ENCODE data around the gene ZNF770. TPM values are rescaled to one million over a fixed set of nuclear protein-coding genes. Genes with fewer than 3 reads are reported as not detected.
"Not testable (repeated sequence)": the region's sequence is repeated elsewhere in the genome, so short reads cannot be mapped to it uniquely, and the experiment has no call there.

Gene ZNF770
- total and polyA plus RNA-seq, 10 of the 15 experiments (the other 5 are each of a cell fraction or from before 2014, with no cell fraction given) = 1.8 to 118 (median 26.0) TPM

- H3K27me3 ChIP-seq (replicated peaks in 1 of 2; ENCODE audit: control insufficient read depth in 2 of 2, insufficient read depth in 2 of 2, low read length in 1 of 2); H3K4me1 ChIP-seq (ENCODE audit: control insufficient read depth, insufficient read depth, low read length); BruUV-seq (replicated peaks); ATAC-seq; H3K9me3 ChIP-seq (replicated peaks; ENCODE audit: control insufficient read depth, insufficient read depth, low read length); DNase-seq (ENCODE audit: low read depth, low spot score); FAIRE-seq; H3K36me3 ChIP-seq (ENCODE audit: control insufficient read depth in 2 of 2, insufficient read depth in 2 of 2, low read length in 1 of 2); in situ Hi-C loops (cut with MboI); intact Hi-C loops (cut with micrococcal nuclease; ENCODE audit: unreplicated experiment); H4K20me1 ChIP-seq (ENCODE audit: control insufficient read depth, insufficient read depth); H3K27ac ChIP-seq (ENCODE audit: control insufficient read depth, insufficient read depth): not testable (repeated sequence)
- ChIA-PET RAD21 (ENCODE audit: unreplicated experiment) (interaction anchor here (0.6 to 2.1 kb wide), 3 partner anchors 15 to 35 kb away, joined by 3 to 19 read pairs (median 10); partner anchors contain the start of gene ZNF770), CTCF (interaction anchor here (0.6 to 4.3 kb wide), 12 partner anchors 10 to 908 kb away, joined by 3 to 81 read pairs (median 4); partner anchors contain the start of gene ZNF770), SMC1A (ENCODE audit: uncharacterized antibody, unreplicated experiment) (interaction anchor here (0.7 to 1.5 kb wide), 3 partner anchors 15 to 19 kb away, joined by 3 to 9 read pairs (median 7); partner anchors contain the start of gene ZNF770), POLR2A (interaction anchor here (0.9 to 2.9 kb wide), 3 partner anchors 17 to 25 kb away, joined by 3 to 33 read pairs (median 4); partner anchors contain the start of gene ZNF770)
- peak overlapping the region; percentile 81 for H2AFZ ChIP-seq (ENCODE audit: control insufficient read depth, low read depth, low read length)
- peak overlapping the region; percentile 81 for H3K4me3 ChIP-seq
- peaks cover 32% of the 10 kb centered on the region for H3K79me2 ChIP-seq (ENCODE audit: control insufficient read depth, insufficient read depth, low read length)
- WGBS (ENCODE audit: insufficient coverage, insufficient replicate concordance, low lambda C conversion rate, missing lambda C conversion rate) = 62% methylated on average over 21 of the region's 21 CpGs
- H3K9ac ChIP-seq (ENCODE audit: control insufficient read depth, insufficient read depth, low read length) = peak overlapping the region; percentile 91; the same call in 1 of the 2 replicates
- H3K4me2 ChIP-seq (ENCODE audit: control insufficient read depth, insufficient read depth) = peak overlapping the region; percentile 76
Measured at GRCh38 chr15:34970098-34970643, 17.9 kb downstream of the ZNF770 start.

GRCh38 chr15:34969340-34970097 is 18.6 kb downstream of the ZNF770 start, which contains the start of gene AQR:
Gene AQR, minus strand, starts transcription at chr15:34969742. Its CDS starts 129 bp downstream, at chr15:34969613.
- FAIRE-seq (peak; percentile 97), ATAC-seq (peak; percentile 98), DNase-seq (ENCODE audit: low read depth, low spot score) (peak; percentile 87)
- H3K4me2 ChIP-seq (ENCODE audit: control insufficient read depth, insufficient read depth) = peak within 1 kb of the TSS; percentile 76
- no peaks in the 10 kb centered on the region for H3K27me3 ChIP-seq (replicated peaks in 1 of 2; ENCODE audit: control insufficient read depth in 2 of 2, insufficient read depth in 2 of 2, low read length in 1 of 2)
- ChIA-PET POLR2A (interaction anchor here (0.5 to 2.9 kb wide), 4 partner anchors 18 to 61 kb away, joined by 3 to 33 read pairs (median 4); partner anchors contain the start of gene ZNF770), CTCF (interaction anchor here (0.9 to 4.3 kb wide), 12 partner anchors 10 to 907 kb away, joined by 3 to 81 read pairs (median 4); partner anchors contain the start of gene ZNF770), SMC1A (ENCODE audit: uncharacterized antibody, unreplicated experiment) (interaction anchor here (0.7 to 1.5 kb wide), 3 partner anchors 16 to 20 kb away, joined by 3 to 9 read pairs (median 7); partner anchors contain the start of gene ZNF770), RAD21 (ENCODE audit: unreplicated experiment) (interaction anchor here (0.6 to 2.1 kb wide), 3 partner anchors 16 to 55 kb away, joined by 3 to 19 read pairs (median 10); partner anchors contain the start of gene ZNF770)
- H3K4me1 ChIP-seq (ENCODE audit: control insufficient read depth, insufficient read depth, low read length) = peaks cover 4% of the 10 kb centered on the region; the same call in 1 of the 2 replicates
- intact Hi-C loops (cut with micrococcal nuclease; ENCODE audit: unreplicated experiment) (loop anchor here (1.0 kb wide), 1 partner anchor 19 kb away; the partner anchor contains the start of gene ZNF770), in situ Hi-C loops (cut with MboI) (no loop called here)
- H3K4me3 ChIP-seq = peak within 1 kb of the TSS; percentile 81
- WGBS (ENCODE audit: insufficient coverage, insufficient replicate concordance, low lambda C conversion rate, missing lambda C conversion rate) = 2% methylated on average over 44 of the region's 44 CpGs
- no peaks in the 10 kb centered on the region for H3K9me3 ChIP-seq (replicated peaks; ENCODE audit: control insufficient read depth, insufficient read depth, low read length)
- peak within 1 kb of the TSS; percentile 81 for H2AFZ ChIP-seq (ENCODE audit: control insufficient read depth, low read depth, low read length)
- BruUV-seq (replicated peaks) = TSS peak; percentile 75
- H3K27ac ChIP-seq (ENCODE audit: control insufficient read depth, insufficient read depth) = peak within 1 kb of the TSS; percentile 38
- H3K9ac ChIP-seq (ENCODE audit: control insufficient read depth, insufficient read depth, low read length) = peak within 1 kb of the TSS; percentile 91
- H3K79me2 ChIP-seq (ENCODE audit: control insufficient read depth, insufficient read depth, low read length) = peaks cover 35% of the 10 kb centered on the region
- no peaks in the 10 kb centered on the region for H4K20me1 ChIP-seq (ENCODE audit: control insufficient read depth, insufficient read depth)
- H3K36me3 ChIP-seq (ENCODE audit: control insufficient read depth in 2 of 2, insufficient read depth in 2 of 2, low read length in 1 of 2) = no peaks in the 10 kb centered on the region
- TF ChIP-seq FOXM1 (IDR thresholded peaks at IDR 0.05; ENCODE audit: low read depth, low read length) = peak; percentile 69; the same call in 1 of the 2 replicates
- TF ChIP-seq SP1 (IDR thresholded peaks at IDR 0.05; ENCODE audit: low read depth, low read length) = peak; percentile 59
- TF ChIP-seq ASH2L (IDR thresholded peaks at IDR 0.05; ENCODE audit: borderline replicate concordance, low read depth) = peak; percentile 94; the same call in 1 of the 2 replicates
- peak; percentile 14; the same call in 1 of the 2 replicates for TF ChIP-seq MTA2 (IDR thresholded peaks at IDR 0.05; ENCODE audit: low read depth)
- peak; percentile 64 for TF ChIP-seq MAX (IDR thresholded peaks at IDR 0.05; ENCODE audit: low read depth, low read length)
- no peak for TF ChIP-seq ZZZ3 (IDR thresholded peaks at IDR 0.05; ENCODE audit: control insufficient read depth, insufficient read length, low read depth)
- TF ChIP-seq CBFB (IDR thresholded peaks at IDR 0.05; ENCODE audit: low read depth) = peak; percentile 59; the same call in 1 of the 2 replicates
- TF ChIP-seq ATF3 (IDR thresholded peaks at IDR 0.05; ENCODE audit: borderline replicate concordance, extremely low read depth, low read depth, low read length) = no peak
- no peak for TF ChIP-seq BCL3 (IDR thresholded peaks at IDR 0.05; ENCODE audit: borderline replicate concordance, insufficient read depth, low read depth, low read length, poor library complexity, severe bottlenecking)
- TF ChIP-seq MEF2B (IDR thresholded peaks at IDR 0.05; ENCODE audit: partially characterized antibody, poor library complexity, severe bottlenecking) = peak; percentile 23

Measured in GM12878 (cell line).